Measurements from ENCODE around the gene NEU4. TPM values are rescaled to one million over a fixed set of nuclear protein-coding genes. Genes with fewer than 3 reads are reported as not detected.

The NEU4 gene
- total RNA-seq, 1 experiment from 2014 or later = 2.2 TPM

DNA sequence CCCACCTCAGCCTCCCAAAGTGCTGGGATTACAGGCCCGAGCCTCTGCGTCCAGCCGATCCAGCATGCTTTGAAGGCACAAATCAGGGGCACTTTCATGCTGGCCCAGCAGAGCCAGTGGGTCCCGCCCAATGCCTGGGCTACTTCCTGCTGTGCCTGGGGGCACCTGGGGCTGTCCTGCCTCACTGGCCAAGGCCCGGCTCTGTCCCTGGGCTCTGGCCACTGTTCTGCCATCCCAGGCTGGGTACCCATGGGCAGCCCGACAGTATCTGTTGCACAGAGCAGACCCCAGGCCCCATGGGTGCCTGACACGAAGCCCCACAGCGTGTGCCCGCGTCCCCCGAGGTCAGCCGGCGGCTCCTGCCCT, 39.2 kb upstream of the NEU4 start (continued):
- TF ChIP-seq SOX15 (CRISPR knock-in tag; IDR thresholded peaks at IDR 0.05) = no peak
- no peak for TF ChIP-seq SMAD3 (CRISPR knock-in tag; IDR thresholded peaks at IDR 0.05; ENCODE audit: borderline replicate concordance)

DNA sequence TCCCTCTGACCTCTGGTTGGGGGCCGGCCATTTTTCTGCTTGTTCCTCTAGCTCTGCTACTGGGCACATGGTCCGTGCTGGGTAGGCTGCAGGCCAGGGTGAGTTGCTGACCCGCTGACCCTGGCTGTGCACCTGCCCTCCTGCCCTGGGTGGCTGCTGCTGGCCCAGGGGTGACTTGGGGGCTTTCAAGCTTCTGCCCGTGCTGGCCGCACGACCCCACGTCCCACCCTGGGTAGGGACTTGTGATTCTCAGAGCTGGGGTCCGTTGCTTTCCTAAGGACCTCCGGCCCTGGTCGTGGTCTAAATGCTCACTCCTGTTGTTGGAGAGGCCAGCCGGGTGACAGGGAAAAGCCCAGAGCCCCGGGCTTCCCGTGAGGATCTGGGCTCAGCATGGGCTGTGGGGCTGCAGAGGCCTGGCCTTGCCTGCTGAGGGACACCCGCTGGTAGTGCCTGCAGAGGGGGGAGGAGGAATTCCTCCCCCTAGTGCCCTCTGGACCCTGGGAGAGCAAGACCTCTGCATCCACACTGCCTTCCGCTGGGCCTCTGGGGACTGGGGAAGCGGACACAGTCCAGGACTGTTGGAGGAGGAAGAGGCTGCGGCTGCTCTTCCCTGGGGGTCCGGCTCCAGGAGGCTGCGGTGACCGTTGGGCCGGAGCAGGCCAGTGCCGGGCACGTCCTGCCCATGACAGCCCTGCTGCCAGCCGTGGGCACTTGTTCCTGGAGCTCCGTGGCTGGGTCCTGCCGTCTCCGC, 38.6 kb upstream of the NEU4 start:
- Mint-ChIP-seq H3K4me1 (peaks cover 12% of the 10 kb centered on the region), H3K36me3 (no peaks in the 10 kb centered on the region), H3K4me3 (no peak overlapping the region), H3K9me3 (no peaks in the 10 kb centered on the region), H3K27me3 (ENCODE audit: low read depth) (no peaks in the 10 kb centered on the region), H3K27ac (no peak overlapping the region)
- ATAC-seq (peak; percentile 15), DNase-seq (ENCODE audit: low spot score) (peak; percentile 15)
- ChIA-PET POLR2A (no interaction called here), CTCF (interaction anchor here (1.8 kb wide), 1 partner anchor 108 kb away, joined by 4 read pairs; no protein-coding TSS in a partner anchor)
- no peak for TF ChIP-seq NFYB (CRISPR knock-in tag; conservative IDR thresholded peaks at IDR 0.05; ENCODE audit: low read depth)
- TF ChIP-seq JAZF1 (CRISPR knock-in tag; IDR thresholded peaks at IDR 0.05) = no peak
- TF ChIP-seq, protein P1, sequence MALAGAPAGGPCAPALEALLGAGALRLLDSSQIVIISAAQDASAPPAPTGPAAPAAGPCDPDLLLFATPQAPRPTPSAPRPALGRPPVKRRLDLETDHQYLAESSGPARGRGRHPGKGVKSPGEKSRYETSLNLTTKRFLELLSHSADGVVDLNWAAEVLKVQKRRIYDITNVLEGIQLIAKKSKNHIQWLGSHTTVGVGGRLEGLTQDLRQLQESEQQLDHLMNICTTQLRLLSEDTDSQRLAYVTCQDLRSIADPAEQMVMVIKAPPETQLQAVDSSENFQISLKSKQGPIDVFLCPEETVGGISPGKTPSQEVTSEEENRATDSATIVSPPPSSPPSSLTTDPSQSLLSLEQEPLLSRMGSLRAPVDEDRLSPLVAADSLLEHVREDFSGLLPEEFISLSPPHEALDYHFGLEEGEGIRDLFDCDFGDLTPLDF (CRISPR knock-in tag; IDR thresholded peaks at IDR 0.05) = no peak
- peak; percentile 66 for TF ChIP-seq ZNF423 (CRISPR knock-in tag; IDR thresholded peaks at IDR 0.05)
- peak; percentile 87 for TF ChIP-seq GABPB1 (CRISPR knock-in tag; IDR thresholded peaks at IDR 0.05)
- TF ChIP-seq RELA (CRISPR knock-in tag; IDR thresholded peaks at IDR 0.05; ENCODE audit: borderline replicate concordance) = no peak
- TF ChIP-seq SOX15 (CRISPR knock-in tag; IDR thresholded peaks at IDR 0.05) = no peak

DNA sequence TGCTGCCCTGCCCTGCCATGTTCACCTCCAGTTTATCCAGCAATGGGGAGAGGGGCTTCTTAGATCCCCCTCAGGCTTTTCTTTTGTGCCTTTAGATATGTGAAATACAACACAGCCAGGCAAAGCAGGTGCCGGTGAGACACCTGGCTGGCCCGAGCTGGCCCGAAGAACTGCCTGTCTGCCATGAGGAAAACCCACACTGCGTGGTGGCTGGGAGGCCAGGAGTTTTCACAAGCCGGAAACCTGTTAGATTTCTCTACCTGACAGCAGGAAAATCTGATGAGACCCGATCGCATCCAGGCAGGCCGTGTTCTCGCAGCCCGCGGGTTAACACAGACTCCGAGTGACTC, 38.1 kb upstream of the NEU4 start:
- Mint-ChIP-seq H3K36me3 (no peaks in the 10 kb centered on the region), H3K4me1 (peaks cover 12% of the 10 kb centered on the region), H3K9me3 (no peaks in the 10 kb centered on the region), H3K27me3 (ENCODE audit: low read depth) (no peaks in the 10 kb centered on the region), H3K27ac (peak overlapping the region; percentile 60; the same call in 1 of the 2 replicates), H3K4me3 (no peak overlapping the region)
- no peak for DNase-seq (ENCODE audit: low spot score)
- TF ChIP-seq NFYB (CRISPR knock-in tag; conservative IDR thresholded peaks at IDR 0.05; ENCODE audit: low read depth) (no peak), SMAD4 (CRISPR knock-in tag; IDR thresholded peaks at IDR 0.05) (no peak), ZNF423 (CRISPR knock-in tag; IDR thresholded peaks at IDR 0.05) (no peak), ZNF121 (CRISPR knock-in tag; IDR thresholded peaks at IDR 0.05) (no peak), SP1 (CRISPR knock-in tag; conservative IDR thresholded peaks at IDR 0.05) (no peak), IRF2 (CRISPR knock-in tag; IDR thresholded peaks at IDR 0.05; ENCODE audit: borderline replicate concordance, low read depth) (no peak)
- TF ChIP-seq, protein P2, sequence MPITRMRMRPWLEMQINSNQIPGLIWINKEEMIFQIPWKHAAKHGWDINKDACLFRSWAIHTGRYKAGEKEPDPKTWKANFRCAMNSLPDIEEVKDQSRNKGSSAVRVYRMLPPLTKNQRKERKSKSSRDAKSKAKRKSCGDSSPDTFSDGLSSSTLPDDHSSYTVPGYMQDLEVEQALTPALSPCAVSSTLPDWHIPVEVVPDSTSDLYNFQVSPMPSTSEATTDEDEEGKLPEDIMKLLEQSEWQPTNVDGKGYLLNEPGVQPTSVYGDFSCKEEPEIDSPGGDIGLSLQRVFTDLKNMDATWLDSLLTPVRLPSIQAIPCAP (CRISPR knock-in tag; IDR thresholded peaks at IDR 0.05) = no peak
- POLR2A ChIA-PET = no interaction called here
- no peak for ATAC-seq
- CTCF ChIA-PET = interaction anchor here (1.8 kb wide), 1 partner anchor 107 kb away, joined by 4 read pairs; no protein-coding TSS in a partner anchor

DNA sequence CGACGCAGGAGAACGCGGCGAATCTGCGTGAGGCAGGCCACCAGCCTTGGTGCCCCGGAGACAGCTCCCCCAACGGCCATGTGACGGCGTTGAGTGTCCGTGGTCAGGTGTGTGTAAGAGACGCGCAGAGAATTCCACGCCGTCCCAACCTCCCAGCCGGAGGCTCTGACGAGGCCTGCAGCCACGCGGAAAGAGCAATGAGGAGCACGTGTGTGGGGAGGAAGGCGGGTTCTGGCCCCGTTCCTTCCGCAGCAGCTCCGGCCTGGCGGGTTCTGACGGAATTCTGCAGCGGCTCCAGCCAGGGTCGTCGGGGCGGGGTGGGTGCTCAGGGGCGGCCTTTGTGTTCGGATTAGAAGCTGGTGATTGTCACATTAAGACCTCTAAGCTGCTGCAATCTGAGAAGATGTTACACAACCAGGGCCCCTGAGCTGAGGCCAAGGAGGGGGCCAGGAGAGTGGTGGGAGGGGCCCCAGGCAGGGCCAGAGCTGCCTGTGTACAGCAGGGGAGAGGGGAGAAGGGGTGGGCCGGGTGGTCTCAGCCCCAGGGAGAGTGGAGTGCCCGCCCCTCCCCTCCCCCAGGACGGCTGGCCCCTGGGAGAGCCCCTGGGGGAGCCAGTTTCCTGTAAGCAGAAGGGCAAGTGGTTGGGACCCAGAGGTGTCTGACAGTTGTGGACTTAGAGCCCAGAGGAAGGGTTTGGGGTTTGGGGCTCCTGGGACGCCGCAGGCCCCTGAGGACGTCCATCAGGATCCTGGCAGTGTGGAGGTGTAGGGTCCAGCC, 37.5 kb upstream of the NEU4 start:
- ATAC-seq (peak; percentile 18), DNase-seq (ENCODE audit: low spot score) (peak; percentile 17)
- no peaks in the 10 kb centered on the region for H3K9me3 Mint-ChIP-seq
- no peaks in the 10 kb centered on the region for H3K36me3 Mint-ChIP-seq
- H3K27ac Mint-ChIP-seq = peak overlapping the region; percentile 60; the same call in 1 of the 2 replicates
- ChIA-PET CTCF (interaction anchor here (1.8 kb wide), 1 partner anchor 107 kb away, joined by 4 read pairs; no protein-coding TSS in a partner anchor), POLR2A (no interaction called here)
- H3K27me3 Mint-ChIP-seq (ENCODE audit: low read depth) = no peaks in the 10 kb centered on the region
- H3K4me3 Mint-ChIP-seq = no peak overlapping the region
- TF ChIP-seq, protein P3, sequence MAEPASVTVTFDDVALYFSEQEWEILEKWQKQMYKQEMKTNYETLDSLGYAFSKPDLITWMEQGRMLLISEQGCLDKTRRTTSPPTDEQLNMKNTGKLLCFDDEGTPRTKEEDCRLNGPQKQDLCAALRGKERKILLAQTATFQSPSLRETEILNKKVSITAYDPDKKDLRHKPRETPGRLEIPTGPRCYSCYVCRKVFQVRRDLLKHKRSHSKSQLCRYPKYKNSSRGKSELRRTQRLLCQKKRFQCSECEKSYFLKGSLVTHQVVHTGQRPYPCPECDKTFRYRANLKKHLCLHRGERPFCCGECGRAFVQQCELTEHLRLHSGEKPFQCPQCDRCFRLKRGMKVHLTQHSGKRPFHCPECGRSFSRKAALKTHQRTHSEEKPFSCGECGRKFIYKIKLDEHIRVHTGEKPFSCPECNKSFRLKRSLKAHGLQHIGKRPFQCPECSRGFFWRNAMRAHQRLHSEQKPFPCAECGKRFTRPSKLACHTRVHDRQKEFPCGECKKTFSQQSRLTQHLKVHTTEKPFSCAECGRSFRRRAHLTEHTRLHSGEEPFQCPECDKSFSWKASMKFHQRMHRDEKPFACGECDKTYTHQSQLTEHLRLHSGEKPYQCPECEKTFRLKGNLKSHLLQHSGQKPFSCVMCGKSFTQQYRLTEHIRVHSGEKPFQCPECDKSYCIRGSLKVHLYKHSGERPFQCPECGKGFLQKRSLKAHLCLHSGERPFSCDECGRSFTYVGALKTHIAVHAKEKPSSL (CRISPR knock-in tag; conservative IDR thresholded peaks at IDR 0.05) = no peak
- TF ChIP-seq ZNF263 (CRISPR knock-in tag; IDR thresholded peaks at IDR 0.05; ENCODE audit: low read depth) (peak; percentile 55; the same call in 1 of the 2 replicates), GRHL2 (CRISPR knock-in tag; IDR thresholded peaks at IDR 0.05; ENCODE audit: insufficient replicate concordance, severe bottlenecking) (no peak), NR2C2 (CRISPR knock-in tag; IDR thresholded peaks at IDR 0.05) (no peak), FOXP1 (CRISPR knock-in tag; IDR thresholded peaks at IDR 0.05; ENCODE audit: borderline replicate concordance) (no peak), FOXK1 (CRISPR knock-in tag; IDR thresholded peaks at IDR 0.05) (no peak), GABPB1 (CRISPR knock-in tag; IDR thresholded peaks at IDR 0.05) (peak; percentile 99), ESRRA (CRISPR knock-in tag; IDR thresholded peaks at IDR 0.05; ENCODE audit: borderline replicate concordance) (no peak)
- TF ChIP-seq, protein P4, sequence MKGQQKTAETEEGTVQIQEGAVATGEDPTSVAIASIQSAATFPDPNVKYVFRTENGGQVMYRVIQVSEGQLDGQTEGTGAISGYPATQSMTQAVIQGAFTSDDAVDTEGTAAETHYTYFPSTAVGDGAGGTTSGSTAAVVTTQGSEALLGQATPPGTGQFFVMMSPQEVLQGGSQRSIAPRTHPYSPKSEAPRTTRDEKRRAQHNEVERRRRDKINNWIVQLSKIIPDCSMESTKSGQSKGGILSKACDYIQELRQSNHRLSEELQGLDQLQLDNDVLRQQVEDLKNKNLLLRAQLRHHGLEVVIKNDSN (CRISPR knock-in tag; IDR thresholded peaks at IDR 0.05) = no peak
- TF ChIP-seq, protein P5, sequence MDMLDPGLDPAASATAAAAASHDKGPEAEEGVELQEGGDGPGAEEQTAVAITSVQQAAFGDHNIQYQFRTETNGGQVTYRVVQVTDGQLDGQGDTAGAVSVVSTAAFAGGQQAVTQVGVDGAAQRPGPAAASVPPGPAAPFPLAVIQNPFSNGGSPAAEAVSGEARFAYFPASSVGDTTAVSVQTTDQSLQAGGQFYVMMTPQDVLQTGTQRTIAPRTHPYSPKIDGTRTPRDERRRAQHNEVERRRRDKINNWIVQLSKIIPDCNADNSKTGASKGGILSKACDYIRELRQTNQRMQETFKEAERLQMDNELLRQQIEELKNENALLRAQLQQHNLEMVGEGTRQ (CRISPR knock-in tag; IDR thresholded peaks at IDR 0.05) = 0 out of 2 replicates have a peak, but pooled peaks have one; percentile 28
- TF ChIP-seq, protein P6, sequence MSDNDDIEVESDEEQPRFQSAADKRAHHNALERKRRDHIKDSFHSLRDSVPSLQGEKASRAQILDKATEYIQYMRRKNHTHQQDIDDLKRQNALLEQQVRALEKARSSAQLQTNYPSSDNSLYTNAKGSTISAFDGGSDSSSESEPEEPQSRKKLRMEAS (CRISPR knock-in tag; IDR thresholded peaks at IDR 0.05) = peak; percentile 33; the same call in 1 of the 2 replicates
- H3K4me1 Mint-ChIP-seq = peaks cover 12% of the 10 kb centered on the region
